Astrocyte (in vitro differentiated cells and primary cell): ENCODE data around the gene EEF1AKMT3. TPM values are rescaled to one million over a fixed set of nuclear protein-coding genes. Genes with fewer than 3 reads are reported as not detected.

Source experiments
- DNase-seq: peaks from one replicate; pipeline ENCODE4 v3.0.0-alpha.2; 2010; ENCODE audit warnings: low read depth
- FAIRE-seq: peaks from 2 replicates; lab custom pipeline; 2011; peaks lifted over from hg19 to GRCh38; lab: Jason Lieb, UNC
- H2AFZ ChIP-seq: 2 replicates; pipeline ENCODE4 v1.6.0; 2012; ENCODE audit warnings: low read depth, low read length, inconsistent platforms
- H3K27ac ChIP-seq: 2 replicates; pipeline ENCODE4 v1.5.1; 2011; ENCODE audit warnings: low read depth, low read length, inconsistent platforms
- H3K27me3 ChIP-seq: 2 replicates; pipeline ENCODE4 v1.6.0; 2011; ENCODE audit warnings: low read length, inconsistent platforms; ENCODE audit not compliant: insufficient read depth
- H3K36me3 ChIP-seq: 2 replicates; pipeline ENCODE4 v1.5.1; 2011; ENCODE audit warnings: low read length, inconsistent platforms; ENCODE audit not compliant: insufficient read depth
- H3K4me1 ChIP-seq: 2 replicates; pipeline ENCODE4 v1.5.1; 2011; ENCODE audit warnings: low read length, inconsistent platforms; ENCODE audit not compliant: insufficient read depth
- H3K4me2 ChIP-seq: 2 replicates; pipeline ENCODE4 v1.6.0; 2012; ENCODE audit warnings: low read length, inconsistent platforms
- H3K4me3 ChIP-seq: 2 replicates; pipeline ENCODE4 v1.5.1; 2011; ENCODE audit warnings: low read depth, mild to moderate bottlenecking, low read length, inconsistent platforms; ENCODE audit not compliant: insufficient read depth
- H3K79me2 ChIP-seq: 2 replicates; pipeline ENCODE4 v1.6.0; 2012; ENCODE audit warnings: mild to moderate bottlenecking, low read length, inconsistent platforms; ENCODE audit not compliant: insufficient read depth
- H3K9ac ChIP-seq: 2 replicates; pipeline ENCODE4 v1.6.0; 2012; ENCODE audit warnings: mild to moderate bottlenecking, low read length, inconsistent platforms
- H3K9me3 ChIP-seq: 2 replicates; pipeline ENCODE4 v1.5.1; 2012; ENCODE audit warnings: low read depth, mild to moderate bottlenecking, low read length, inconsistent platforms; ENCODE audit not compliant: insufficient read depth
- H4K20me1 ChIP-seq: 2 replicates; pipeline ENCODE4 v1.6.0; 2012; ENCODE audit warnings: low read length, inconsistent platforms; ENCODE audit not compliant: insufficient read depth
- H3K27ac Mint-ChIP-seq: one replicate; pipeline ENCODE4 v1.8.0; 2021; ENCODE audit warnings: mild to moderate bottlenecking, mixed read lengths; ENCODE audit not compliant: unreplicated experiment
- H3K27me3 Mint-ChIP-seq: one replicate; pipeline ENCODE4 v1.8.0; 2021; ENCODE audit warnings: low read depth, mixed read lengths; ENCODE audit not compliant: unreplicated experiment
- H3K36me3 Mint-ChIP-seq: one replicate; pipeline ENCODE4 v1.8.0; 2021; ENCODE audit warnings: low read depth, mixed read lengths; ENCODE audit not compliant: unreplicated experiment
- H3K4me1 Mint-ChIP-seq: one replicate; pipeline ENCODE4 v1.8.0; 2021; ENCODE audit warnings: low read depth, mixed read lengths; ENCODE audit not compliant: unreplicated experiment
- H3K4me3 Mint-ChIP-seq: one replicate; pipeline ENCODE4 v1.8.0; 2021; ENCODE audit warnings: mild to moderate bottlenecking, moderate library complexity, mixed read lengths; ENCODE audit not compliant: unreplicated experiment
- H3K9me3 Mint-ChIP-seq: one replicate; pipeline ENCODE4 v1.8.0; 2021; ENCODE audit warnings: mild to moderate bottlenecking, mixed read lengths; ENCODE audit not compliant: unreplicated experiment
- EZH2 ChIP-seq: IDR thresholded peaks from 2 replicates; pipeline ENCODE4 v1.6.1; 2012; ENCODE audit warnings: mild to moderate bottlenecking, low read length, inconsistent platforms; ENCODE audit not compliant: insufficient read depth
- total RNA-seq: library from RNA; stranded (reverse); gene quantifications from 2 replicates; pipeline ENCODE4 v1.2.1, GENCODE V29; 2021
- TF ChIP-seq, protein P1 (sequence below): IDR thresholded peaks from 2 replicates; pipeline ENCODE4 v1.5.1; 2011; ENCODE audit warnings: low read depth, mild to moderate bottlenecking, inconsistent platforms, low read length, moderate library complexity; ENCODE audit not compliant: insufficient read depth

The EEF1AKMT3 gene
- total RNA-seq, 1 donor from 2014 or later: 8.1 TPM

DNA sequence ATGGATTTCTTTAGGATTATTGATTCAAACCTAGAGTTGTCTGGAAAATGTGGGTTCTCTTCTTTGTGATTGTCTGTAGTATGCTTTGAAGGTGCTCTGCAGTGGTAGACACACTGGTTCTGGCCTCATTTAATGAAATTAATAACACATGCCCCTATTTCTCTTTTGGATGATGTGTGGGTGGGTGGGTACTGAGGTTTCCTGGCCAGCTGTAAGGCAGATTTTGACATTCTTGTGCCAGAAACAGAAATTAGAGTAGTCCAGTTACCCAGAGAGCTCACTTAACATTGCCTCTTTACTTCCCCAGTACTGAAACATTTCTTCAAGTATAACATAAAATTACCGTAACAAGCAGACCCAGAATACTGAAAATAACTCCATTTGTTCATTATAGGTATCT lies 24.6 kb downstream of the EEF1AKMT3 start:
- peaks cover 21% of the 10 kb centered on the region for H3K36me3 ChIP-seq
- no peak overlapping the region for H3K27ac Mint-ChIP-seq

GRCh38 chr12:57797933-57798332 lies 25.5 kb downstream of the EEF1AKMT3 start:
- no peak overlapping the region for H3K27ac ChIP-seq
- H3K4me1 ChIP-seq: peaks cover 13% of the 10 kb centered on the region
- no peak overlapping the region for H3K9ac ChIP-seq
- no peaks in the 10 kb centered on the region for H4K20me1 ChIP-seq
- H3K27ac Mint-ChIP-seq: no peak overlapping the region
- no peak for DNase-seq
- H3K27me3 Mint-ChIP-seq: no peaks in the 10 kb centered on the region
- peaks cover 24% of the 10 kb centered on the region for H3K36me3 ChIP-seq
- H3K4me1 Mint-ChIP-seq: peaks cover 9% of the 10 kb centered on the region
- H3K4me3 ChIP-seq: no peak overlapping the region
- no peaks in the 10 kb centered on the region for H3K79me2 ChIP-seq
- H3K4me2 ChIP-seq: no peak overlapping the region
- no peak for FAIRE-seq
- H3K4me3 Mint-ChIP-seq: no peak overlapping the region
- TF ChIP-seq, protein P1, sequence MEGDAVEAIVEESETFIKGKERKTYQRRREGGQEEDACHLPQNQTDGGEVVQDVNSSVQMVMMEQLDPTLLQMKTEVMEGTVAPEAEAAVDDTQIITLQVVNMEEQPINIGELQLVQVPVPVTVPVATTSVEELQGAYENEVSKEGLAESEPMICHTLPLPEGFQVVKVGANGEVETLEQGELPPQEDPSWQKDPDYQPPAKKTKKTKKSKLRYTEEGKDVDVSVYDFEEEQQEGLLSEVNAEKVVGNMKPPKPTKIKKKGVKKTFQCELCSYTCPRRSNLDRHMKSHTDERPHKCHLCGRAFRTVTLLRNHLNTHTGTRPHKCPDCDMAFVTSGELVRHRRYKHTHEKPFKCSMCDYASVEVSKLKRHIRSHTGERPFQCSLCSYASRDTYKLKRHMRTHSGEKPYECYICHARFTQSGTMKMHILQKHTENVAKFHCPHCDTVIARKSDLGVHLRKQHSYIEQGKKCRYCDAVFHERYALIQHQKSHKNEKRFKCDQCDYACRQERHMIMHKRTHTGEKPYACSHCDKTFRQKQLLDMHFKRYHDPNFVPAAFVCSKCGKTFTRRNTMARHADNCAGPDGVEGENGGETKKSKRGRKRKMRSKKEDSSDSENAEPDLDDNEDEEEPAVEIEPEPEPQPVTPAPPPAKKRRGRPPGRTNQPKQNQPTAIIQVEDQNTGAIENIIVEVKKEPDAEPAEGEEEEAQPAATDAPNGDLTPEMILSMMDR: no peak
- no peak for TF ChIP-seq EZH2
- peaks cover 17% of the 10 kb centered on the region for H3K36me3 Mint-ChIP-seq
- no peaks in the 10 kb centered on the region for H3K9me3 ChIP-seq
- H3K27me3 ChIP-seq: no peaks in the 10 kb centered on the region
- no peak overlapping the region for H2AFZ ChIP-seq
- no peaks in the 10 kb centered on the region for H3K9me3 Mint-ChIP-seq

More for the DNA sequence above, 24.6 kb downstream of the EEF1AKMT3 start:
- Histone ChIP-seq H4K20me1 (no peaks in the 10 kb centered on the region), H3K4me3 (no peak overlapping the region), H3K9me3 (no peaks in the 10 kb centered on the region), H3K79me2 (no peaks in the 10 kb centered on the region), H3K27ac (no peak overlapping the region), H3K27me3 (no peaks in the 10 kb centered on the region), H2AFZ (no peak overlapping the region), H3K9ac (no peak overlapping the region), H3K4me2 (no peak overlapping the region), H3K4me1 (peaks cover 13% of the 10 kb centered on the region)
- Mint-ChIP-seq H3K9me3 (no peaks in the 10 kb centered on the region), H3K4me3 (no peak overlapping the region), H3K4me1 (peaks cover 9% of the 10 kb centered on the region), H3K27me3 (no peaks in the 10 kb centered on the region), H3K36me3 (peaks cover 19% of the 10 kb centered on the region)
- TF ChIP-seq, protein P1: no peak
- TF ChIP-seq EZH2: no peak
- FAIRE-seq: no peak
- DNase-seq: no peak

DNA sequence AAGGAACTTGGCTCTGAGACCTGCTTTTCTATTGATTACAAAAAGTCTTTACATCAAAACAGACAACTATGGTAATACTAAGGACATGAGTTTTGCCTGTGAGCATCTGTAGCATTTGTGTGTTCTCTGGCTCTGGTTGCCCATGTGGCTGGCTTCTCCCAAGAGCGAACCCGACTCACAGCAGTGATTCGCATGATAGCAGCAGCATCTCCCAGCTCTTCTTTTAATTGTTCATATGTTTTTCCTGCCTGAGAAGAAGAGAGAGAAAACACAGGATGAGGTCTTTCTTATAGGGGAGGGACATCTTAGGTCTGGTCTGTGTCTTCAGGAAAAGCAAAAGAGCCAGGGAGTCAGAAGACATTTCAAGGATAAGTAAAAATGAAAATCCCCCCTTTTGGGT lies 28.6 kb downstream of the EEF1AKMT3 start:
- FAIRE-seq (no peak), DNase-seq (no peak)
- Mint-ChIP-seq H3K4me1 (no peaks in the 10 kb centered on the region), H3K27me3 (no peaks in the 10 kb centered on the region), H3K36me3 (peaks cover 12% of the 10 kb centered on the region), H3K9me3 (no peaks in the 10 kb centered on the region), H3K4me3 (no peak overlapping the region), H3K27ac (peak overlapping the region; percentile 4)
- no peak overlapping the region for H3K9ac ChIP-seq
- H3K4me3 ChIP-seq: no peak overlapping the region
- no peaks in the 10 kb centered on the region for H3K9me3 ChIP-seq
- H4K20me1 ChIP-seq: no peaks in the 10 kb centered on the region
- H3K4me2 ChIP-seq: no peak overlapping the region
- no peaks in the 10 kb centered on the region for H3K27me3 ChIP-seq
- H3K4me1 ChIP-seq: no peaks in the 10 kb centered on the region
- no peak overlapping the region for H3K27ac ChIP-seq
- no peak for TF ChIP-seq EZH2
- TF ChIP-seq, protein P1: no peak
- peaks cover 17% of the 10 kb centered on the region for H3K36me3 ChIP-seq
- H2AFZ ChIP-seq: no peak overlapping the region
- no peaks in the 10 kb centered on the region for H3K79me2 ChIP-seq
